ENCODE data around the gene ADGRG6.

The ADGRG6 gene

GRCh38 chr6:142354650-142355049 is 52.8 kb downstream of the ADGRG6 start:
- DNase-seq, result no peak

DNA sequence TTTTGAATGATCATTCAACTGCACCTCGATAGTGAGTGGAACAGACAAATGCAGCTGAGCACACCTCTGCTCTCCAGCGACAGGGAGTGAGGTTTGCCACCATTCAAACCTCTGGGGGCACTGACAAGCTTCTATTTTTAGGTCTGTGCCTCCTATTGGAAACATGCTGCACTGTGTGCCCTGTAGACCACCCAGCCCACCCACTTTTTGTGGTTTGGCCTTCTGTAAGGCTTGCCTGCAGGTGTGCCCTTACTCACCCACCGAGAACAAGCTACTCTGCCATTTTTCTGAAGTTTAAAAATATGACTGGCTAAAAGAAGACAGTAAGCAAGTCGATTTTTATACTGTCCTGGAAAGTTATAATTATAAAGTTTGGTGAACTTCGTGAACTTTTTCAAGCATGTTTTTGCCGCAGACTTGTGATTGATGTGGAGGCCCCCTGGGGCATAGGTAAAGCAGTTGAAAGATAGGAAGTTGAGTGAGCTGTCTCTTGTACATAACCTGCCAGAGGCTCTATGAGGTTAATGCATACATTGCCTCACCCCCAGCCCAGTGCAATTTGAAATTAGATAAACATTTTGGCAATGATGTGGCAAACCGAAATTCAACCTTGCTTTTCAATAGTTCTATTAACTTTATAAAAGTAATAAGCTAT is 53.8 kb downstream of the ADGRG6 start:
- no peak for DNase-seq

- DNase-seq, result no peak
Observed at GRCh38 chr6:142356201-142356883, 54.5 kb downstream of the ADGRG6 start.

DNA sequence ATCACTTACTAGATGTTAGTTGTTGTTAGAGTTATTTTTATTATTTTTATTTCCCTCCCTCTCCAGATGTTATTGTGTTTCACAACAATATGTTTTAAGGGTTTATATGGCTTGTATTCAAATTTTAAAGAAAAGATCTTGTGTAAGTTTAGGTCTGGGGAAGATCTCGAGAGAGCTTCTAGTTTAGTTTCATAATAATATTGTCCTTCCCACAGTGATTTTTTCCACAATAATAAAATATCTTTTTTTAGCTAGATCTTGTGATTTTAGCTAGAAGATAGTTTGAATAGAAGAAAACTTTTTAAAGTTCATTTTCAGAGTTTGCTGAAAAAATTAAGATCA is 55.0 kb downstream of the ADGRG6 start:
- no peak for DNase-seq

GRCh38 chr6:142357879-142358278 is 56.1 kb downstream of the ADGRG6 start:
- DNase-seq, result no peak

GRCh38 chr6:142359271-142359960 is 57.6 kb downstream of the ADGRG6 start:
- no peak for DNase-seq

- no peak for DNase-seq
Observed at GRCh38 chr6:142361345-142361744, 59.5 kb downstream of the ADGRG6 start.

GRCh38 chr6:142361779-142362750 is 60.3 kb downstream of the ADGRG6 start:
- no peak for DNase-seq

DNA sequence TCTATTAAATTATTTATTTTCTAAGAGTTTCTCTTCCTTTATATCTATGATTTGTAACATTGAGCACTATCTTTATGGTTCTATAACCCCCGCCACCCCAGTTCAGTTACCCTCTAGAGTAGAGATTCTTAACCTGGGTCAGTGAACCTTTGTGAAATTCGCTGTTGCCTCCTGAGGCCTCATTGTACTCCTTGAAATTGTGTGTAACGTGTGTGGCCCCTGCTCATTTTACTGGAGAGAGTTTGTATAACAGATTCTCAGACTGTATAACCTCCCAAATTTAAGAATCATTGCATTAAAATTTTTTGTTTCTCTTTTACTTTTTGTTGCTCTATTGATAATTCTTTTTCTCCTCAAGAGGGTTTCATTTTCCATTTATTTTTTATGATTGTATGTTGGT is 65.3 kb downstream of the ADGRG6 start:
- DNase-seq, result no peak

- DNase-seq, result no peak
Observed at GRCh38 chr6:142367501-142368018, 65.8 kb downstream of the ADGRG6 start.

DNA sequence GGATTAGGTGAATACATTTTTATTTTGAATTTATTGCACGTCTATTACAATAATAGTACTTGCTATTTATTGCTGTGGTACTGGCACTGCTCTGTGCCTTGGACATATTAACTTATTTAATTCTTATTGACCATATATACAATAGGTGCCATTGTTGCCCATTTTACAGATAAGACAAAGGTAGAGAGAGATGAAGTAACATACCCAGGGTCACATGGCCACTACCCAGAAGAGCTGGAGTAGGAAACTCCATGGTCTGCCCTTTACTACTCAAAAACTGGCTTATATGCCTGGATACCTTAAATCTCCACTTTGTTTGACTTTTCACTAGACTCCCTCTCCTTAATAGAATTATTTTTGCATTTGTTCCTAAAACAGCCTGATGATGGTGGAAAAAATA is 67.5 kb downstream of the ADGRG6 start:
- DNase-seq, result no peak

- no peak for DNase-seq
Observed at GRCh38 chr6:142372348-142372747, 70.5 kb downstream of the ADGRG6 start.

DNA sequence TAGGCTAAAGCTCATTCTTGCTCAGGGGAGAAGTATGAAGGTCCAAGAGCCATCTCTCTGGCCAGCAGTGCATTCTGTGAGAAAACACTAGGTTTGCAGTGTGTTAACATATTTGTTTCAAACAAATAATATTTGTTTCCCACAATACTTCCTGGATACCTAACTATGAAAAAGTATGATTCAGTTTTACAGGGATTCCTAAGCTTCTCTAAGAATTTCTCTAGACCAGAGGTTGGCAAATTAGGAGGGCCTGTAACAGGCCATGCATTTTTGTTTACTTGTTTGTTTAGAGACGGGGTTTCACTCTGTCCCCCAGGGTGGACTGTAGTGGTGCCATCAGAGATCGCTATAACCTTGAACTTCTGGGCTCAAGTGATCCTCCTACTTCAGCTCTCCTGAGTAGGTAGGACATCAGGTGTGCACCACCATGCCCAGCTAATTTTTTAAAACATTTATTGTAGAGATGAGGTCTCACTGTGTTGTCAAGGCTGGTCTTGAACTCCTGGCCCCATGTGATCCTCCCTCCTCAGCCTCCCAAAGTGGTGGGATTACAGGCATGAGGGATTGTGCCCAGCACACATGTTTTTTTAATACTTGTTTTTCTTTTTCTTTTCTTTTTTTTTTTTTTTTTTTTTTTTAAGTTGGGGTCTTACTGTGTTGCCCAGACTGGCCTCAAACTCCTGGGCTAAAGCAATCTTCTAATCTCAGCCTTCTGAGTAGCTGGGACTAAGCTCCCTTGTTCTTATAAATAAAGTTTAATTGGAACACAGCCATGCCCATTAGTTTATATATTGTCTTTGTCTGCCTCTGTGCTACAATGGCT is 71.7 kb downstream of the ADGRG6 start:
- DNase-seq, result no peak

DNA sequence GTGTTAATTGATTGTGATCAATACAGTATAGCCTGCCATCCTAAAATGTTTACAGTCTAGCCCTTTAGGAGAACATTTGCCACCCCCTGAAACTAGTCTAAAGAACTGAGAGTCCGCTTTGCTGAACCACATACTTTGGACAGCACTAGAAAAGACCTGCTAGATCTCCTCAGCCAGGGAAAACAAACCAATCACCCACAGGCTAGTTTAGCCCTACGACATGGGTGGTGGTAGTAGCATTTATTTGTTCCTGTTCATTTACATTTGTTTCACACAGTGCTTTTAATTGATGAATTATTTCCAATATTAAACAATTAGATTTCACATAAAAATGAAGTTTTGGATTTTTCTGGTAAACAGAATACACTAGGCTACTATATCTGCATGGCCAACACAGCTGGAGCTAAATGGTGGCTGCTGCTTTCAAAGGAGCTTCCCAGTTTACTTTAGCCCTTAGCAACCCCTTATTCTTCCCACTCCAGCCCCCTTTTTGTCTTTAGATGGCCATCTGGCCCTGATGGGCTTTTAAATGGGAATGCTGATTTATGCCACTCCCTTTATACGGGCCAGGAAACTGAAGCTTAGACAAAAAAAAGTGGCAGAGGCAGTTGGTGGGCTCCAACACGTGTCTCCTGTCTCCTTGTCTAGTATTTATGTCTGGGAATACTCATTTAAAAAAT is 72.4 kb downstream of the ADGRG6 start:
- DNase-seq, result no peak

DNA sequence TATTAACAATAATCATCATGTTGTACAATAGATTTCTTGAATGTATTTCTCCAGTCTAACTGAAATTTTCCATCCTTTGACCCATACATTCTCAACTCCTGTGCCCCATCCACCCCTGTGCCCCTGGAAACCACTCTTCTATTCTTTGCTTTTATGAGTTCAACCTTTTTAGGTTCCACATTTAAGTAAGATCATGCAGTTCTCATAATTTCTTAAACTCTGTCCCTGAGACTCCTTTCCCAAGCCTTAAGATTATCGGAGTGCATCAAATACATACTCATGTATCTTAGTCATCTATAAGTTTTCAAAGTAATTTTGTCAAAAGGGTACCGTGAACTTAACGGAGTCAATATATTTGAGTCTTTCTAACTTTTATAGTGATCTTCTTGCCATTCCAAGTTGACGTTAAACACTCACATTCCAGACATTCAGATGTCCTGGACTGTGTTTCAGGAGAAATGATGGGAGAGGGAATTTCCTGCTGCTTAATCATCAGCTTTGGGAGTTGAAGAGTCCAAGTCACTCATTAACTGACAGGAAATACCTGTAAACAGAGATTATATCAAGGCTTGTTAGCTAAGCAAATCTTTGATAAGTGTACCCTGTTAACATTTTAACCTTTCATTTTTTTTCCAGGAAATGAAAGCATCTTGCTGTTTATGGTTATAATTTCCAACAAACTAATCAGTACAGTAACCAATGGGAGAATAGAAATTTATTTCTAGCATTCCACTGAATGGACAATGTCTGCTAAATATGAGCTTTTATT is 73.3 kb downstream of the ADGRG6 start:
- DNase-seq, result no peak

DNA sequence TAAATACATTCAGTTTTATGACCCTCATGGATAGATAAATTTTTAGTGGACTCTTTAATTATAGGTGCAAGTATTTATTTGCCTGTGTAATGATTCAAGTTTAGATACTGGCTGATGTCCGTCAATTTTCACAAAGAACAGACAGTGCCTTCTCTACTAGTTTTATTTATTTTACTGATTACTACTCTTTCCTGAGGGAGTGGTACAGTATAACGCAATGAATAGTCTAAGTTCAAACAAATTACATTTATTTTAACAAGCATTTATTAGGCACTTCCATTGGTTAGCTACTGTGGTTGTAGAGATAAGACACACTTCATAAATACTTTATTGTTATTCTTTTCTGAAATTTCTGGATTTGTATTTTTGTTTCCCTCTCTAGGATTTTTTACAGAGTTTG is 74.3 kb downstream of the ADGRG6 start:
- DNase-seq, result no peak

DNA sequence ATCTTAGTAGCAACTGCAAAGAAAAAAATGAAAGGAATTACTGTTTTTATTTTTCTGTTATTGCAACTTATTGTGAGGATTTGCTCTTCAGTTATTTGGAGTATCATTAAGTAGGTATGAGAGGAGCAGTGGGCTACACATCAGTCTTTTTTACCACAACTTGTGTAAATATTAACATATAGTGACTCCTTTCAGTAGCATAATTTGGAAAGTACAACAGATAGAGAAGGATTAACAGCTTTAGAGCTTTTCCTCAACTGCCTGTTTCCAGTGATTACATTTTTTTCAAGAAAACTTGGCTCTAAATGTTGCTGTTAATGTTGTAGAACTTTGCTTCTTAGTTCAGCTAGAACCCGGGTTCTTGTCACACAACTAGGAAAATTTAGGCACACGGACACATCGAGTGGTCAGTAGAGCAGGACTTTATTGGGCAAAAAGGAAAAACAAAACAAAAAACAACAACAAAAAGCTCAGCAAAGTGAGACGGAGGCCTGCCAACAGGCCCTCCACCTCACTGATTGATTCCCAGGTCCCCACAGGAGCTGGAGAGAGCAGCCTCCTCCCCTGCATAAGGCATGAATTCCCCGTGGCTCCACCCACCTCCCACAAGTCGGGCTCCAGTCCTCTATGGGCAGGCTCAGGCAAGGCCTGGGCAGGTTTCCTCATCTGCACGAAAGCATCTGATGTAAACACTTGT is 75.1 kb downstream of the ADGRG6 start:
- no peak for DNase-seq

GRCh38 chr6:142377497-142377848 is 75.7 kb downstream of the ADGRG6 start:
- DNase-seq, result no peak

DNA sequence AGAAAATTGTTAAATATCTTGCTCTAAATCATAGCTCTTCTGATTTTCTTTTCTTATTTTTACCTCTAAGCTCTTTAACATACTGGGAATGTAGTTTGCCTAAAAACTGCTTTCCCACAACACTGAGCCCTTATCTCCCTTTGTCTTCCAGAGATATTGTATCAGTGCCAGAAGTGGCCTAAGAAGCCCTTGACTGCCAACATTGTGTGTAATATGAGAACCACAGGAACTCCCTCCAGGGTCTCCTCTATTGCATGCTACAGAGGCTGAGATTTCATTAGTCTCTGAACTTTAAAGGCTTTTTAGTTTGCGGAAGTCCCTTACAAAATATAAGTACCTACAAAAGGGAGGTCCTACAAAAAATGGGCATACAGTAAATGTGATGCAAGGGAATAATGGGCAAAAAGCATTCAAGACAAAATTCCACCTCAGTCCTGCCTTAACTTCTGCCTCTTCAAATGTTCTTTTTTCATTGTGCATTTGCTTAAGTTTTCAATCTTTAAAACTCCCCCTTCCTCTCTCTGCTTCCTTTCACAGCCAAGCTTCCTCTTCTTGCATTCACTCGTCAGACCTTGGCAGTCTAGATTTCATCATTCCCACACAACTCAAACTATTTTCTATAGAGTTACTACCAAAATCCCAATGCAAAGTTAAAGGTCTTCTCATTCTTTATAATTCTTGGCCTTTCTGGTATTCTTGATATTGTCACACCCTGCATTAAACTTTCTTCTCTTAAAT is 76.5 kb downstream of the ADGRG6 start:
- DNase-seq, result no peak

All from NCI-H446 (cell line).